HG03159 (cell line): Measurements from ENCODE around the gene IGSF3.

Experiments used
- ATAC-seq: cut with Tn5 transposase; IDR thresholded peaks from one replicate; pipeline ENCODE4 v1.9.1; 2021; ENCODE audit warnings: mild to moderate bottlenecking, moderate library complexity; ENCODE audit not compliant: unreplicated experiment

IGSF3 gene

GRCh38 chr1:116667575-116668105, at the start of gene IGSF3:
Gene IGSF3, minus strand, starts transcription at chr1:116667733. Its CDS starts 1,407 bp downstream, at chr1:116666326.
- no peak for ATAC-seq

DNA sequence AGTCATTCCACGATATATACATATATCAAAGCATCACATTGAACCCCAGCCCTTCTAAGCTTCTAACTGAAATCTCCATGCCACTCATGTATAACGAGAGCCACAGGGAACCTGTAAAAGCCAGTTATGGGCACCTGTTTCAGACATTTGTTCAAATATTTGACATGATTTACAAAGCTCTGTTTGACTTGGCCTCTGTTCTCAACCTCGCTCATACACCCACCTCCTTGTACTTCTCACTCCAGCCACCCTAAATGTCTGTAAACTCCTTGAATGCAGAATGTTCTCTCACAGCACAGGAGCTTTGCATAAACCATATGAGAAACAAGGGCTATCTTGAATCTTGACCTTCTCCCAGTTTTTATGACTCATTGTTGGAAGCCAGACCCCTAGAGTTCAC, 49.8 kb upstream of the IGSF3 start:
- no peak for ATAC-seq

DNA sequence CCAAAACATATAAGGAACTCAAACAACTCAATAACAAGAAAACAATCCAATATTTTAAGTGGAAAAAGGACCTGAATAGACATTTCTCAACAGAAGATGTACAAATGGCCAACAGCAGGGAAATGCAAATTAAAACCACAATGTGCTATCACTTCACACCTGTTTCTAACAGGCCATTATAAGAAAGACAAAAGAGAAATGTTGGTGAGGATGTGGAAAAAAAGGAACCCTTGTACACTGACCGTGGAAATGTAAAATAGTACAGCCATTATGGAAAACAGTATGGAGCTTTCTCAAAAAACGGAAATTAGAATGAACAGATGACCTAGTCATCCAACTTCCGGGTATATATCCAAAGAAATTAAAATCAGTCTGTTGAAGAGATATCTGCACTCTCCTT, 48.9 kb upstream of the IGSF3 start:
- no peak for ATAC-seq

DNA sequence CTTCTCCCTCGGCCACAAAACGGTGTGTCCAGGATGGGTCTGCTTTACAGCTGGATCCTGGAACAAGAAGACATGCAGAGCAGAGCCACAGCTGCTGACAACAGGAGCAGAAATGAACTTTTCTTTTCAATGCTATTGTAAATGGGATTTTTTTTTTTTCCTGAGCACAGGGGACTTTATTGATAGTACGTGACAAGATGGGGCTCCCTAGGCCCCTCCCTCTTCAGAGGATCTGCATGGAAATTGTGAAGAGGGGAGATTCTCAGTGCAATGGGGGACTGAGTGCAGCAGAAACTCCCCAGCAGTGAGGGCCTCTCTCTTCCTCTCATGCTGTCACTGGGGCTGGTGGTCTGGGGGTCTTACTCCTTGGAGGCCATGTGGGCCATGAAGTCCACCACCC, 45.9 kb upstream of the IGSF3 start:
- ATAC-seq: no peak

DNA sequence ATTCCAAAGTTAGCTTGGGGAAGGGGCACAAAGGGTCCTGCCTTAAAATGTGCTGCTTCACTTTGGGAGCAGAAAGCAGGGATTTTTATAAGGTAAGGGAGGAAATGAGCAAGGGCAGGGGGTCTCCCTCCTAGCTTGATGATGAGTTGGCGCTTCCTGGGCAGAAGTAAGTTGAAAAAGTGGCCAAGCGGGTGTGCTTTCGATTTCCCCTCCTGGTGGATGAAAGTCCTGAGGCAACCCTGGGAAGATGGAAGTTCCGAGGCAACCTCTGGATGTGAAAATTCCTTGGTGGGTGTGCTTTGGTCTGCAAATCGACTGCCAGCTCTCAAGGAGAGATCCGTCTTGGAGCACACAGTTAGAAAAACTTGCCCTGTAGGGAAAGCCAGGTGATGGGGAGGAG, 45.0 kb upstream of the IGSF3 start:
- ATAC-seq: no peak

DNA sequence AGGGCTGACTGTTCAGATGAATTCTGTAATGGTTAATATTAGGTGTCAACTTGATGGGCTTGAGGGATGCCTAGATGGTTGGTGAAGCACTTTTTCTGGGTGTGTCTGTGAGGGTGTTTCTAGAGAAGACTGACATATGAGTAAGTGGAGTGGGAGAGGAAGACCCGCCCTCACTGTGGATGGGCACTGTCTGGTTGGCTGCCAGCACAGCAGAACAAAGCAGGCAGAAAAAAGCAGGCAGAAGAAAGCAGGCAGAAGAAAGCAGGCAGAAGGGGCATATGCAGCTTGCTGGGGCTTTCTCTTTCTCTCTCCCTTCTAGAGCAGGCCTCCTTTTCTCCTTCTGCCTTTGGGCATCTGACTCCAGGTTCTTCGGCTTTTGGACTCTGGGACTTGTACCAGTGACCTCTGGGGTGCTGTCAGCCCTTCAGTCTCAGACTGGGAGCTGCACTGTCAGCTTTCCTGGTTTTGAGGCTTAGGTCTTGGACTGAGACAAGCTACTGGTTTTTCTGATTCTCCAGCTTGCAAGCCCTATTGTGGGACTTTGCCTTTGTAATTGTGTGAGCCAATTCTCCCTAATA, 43.8 kb upstream of the IGSF3 start:
- no peak for ATAC-seq

- no peak for ATAC-seq
Observed at GRCh38 chr1:116710420-116711262, 43.1 kb upstream of the IGSF3 start.

- ATAC-seq: no peak
Observed at GRCh38 chr1:116709666-116710167, 42.2 kb upstream of the IGSF3 start.

DNA sequence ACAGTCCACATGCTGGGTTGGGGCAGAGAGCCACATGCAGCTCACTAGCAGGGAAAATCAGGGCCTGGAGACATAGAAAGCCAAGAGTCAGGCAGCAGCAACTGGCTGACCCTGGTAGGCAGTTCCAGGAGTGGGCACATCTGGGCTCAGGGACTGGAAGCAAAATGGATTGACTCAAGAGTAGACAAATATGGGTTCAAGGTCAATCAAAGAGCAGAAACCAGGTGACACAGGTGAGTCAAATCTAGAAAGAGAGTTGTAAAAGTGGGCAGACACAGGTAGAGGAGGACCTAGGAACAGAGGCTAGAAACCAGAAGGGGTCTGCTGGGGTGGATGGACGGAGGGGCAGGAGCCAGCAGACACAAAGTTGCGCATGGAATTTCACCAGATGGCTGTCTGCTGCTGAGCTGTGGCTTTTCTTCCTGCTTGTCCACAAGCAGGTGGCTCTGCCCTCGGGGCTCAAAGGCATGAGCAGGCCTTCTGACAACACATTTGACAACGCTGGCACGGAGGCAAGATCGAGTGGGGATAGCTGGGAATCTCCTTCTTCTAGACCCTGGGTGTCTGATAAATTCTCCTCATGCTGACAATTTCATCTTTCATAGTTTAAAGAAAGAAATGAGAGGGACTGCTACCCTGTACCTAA, 40.8 kb upstream of the IGSF3 start:
- no peak for ATAC-seq

DNA sequence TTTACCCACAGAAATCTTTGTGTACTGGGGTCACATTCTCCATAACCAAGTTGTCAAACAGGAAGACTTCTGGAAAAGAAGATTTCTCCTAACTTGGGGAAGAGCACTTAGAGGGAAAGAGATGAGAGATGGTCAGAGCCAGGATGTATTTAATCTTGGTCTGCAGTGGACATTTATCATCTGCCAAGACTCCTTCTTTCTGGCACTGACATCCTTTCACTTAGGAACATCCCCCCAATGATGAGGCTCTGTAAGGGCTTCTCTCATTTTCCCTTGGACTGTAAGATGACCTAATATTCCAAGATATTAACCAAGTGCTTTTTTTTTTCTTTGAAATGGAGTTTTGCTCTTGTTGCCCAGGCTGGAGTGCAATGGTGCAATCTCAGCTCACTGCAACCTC, 39.3 kb upstream of the IGSF3 start:
- no peak for ATAC-seq

DNA sequence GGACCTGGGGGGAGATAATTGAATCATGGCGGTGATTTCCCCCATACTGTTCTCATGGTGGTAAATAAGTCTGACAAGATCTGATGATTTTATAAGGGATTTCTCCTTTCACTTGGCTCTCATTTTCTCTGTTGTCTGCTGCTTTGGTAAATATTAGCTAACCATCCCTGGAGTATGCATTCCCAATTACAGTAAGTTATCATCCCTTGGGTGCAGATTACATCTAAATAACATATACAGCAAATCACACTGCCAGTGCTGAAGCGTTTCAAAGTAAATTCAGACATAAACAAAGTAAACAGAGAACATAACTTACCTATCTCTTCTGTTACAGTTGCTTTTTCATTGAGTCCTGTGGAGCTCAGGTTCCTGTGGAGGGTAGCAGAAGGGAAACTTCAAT, 38.6 kb upstream of the IGSF3 start:
- no peak for ATAC-seq

DNA sequence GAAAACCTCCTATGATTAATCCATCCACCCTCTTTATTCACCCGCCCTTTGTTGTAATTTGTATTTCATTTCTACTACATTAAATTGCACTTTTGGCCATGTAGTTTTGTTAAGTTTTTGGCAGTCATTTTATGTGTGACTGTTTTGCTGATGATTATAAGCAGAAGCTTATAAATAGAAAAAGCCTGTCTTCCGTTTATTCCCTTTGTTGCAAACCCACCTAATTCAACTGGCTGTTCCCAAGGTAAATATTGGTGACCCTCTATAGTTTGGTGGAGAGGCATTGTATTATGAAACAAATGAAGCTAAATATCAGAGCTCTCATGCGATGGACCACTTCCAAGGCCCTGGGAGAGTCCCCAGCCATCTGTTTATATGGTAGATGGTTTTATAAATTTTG, 36.7 kb upstream of the IGSF3 start:
- no peak for ATAC-seq

GRCh38 chr1:116699605-116700004, 32.1 kb upstream of the IGSF3 start:
- no peak for ATAC-seq

- no peak for ATAC-seq
Observed at GRCh38 chr1:116698244-116698595, 30.7 kb upstream of the IGSF3 start.

- ATAC-seq: no peak
Observed at GRCh38 chr1:116697548-116698243, 30.2 kb upstream of the IGSF3 start.

DNA sequence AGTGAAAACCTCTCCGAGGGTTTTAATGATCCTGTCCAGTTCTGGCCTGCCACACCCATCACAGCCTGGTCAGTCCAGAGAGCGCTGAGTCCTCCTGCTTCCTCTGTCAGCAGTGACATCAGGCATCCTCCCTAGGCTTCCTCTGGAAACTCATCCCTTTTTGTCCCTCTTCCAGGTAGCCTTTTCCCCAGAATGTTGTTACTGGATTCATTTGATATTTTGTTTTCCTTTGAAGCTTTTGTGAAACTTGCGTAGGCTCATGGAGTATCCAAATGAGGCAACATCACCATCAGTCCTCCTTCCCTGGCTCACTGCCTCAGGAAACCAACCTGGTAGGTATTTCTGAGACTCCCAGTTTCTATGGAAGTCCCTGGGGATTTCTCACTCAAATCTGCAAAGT, 27.0 kb upstream of the IGSF3 start:
- no peak for ATAC-seq

- no peak for ATAC-seq
Observed at GRCh38 chr1:116693759-116694480, 26.4 kb upstream of the IGSF3 start.

GRCh38 chr1:116692879-116693278, 25.3 kb upstream of the IGSF3 start:
- no peak for ATAC-seq

GRCh38 chr1:116690849-116691406, 23.4 kb upstream of the IGSF3 start:
- no peak for ATAC-seq

- no peak for ATAC-seq
Observed at GRCh38 chr1:116690396-116690848, 22.9 kb upstream of the IGSF3 start.
